Activated CD8-positive, alpha-beta T cell treated with anti-CD3 and anti-CD28 coated beads for 36 hours (primary cell): Measurements from ENCODE around the gene CAMTA1. TPM values are rescaled to one million over a fixed set of nuclear protein-coding genes. Genes with fewer than 3 reads are reported as not detected.

ENCODE experiments used
- ATAC-seq: fragments of 200-7000 bp; cut with Tn5 transposase; one replicate; pipeline ENCODE4 v1.10.0; 2021; ENCODE audit warnings: mild to moderate bottlenecking, moderate library complexity
- CTCF ChIA-PET: fragments of 350-600 bp; sonication (Branson Sonifier 250); formaldehyde crosslinking; loops from one replicate; lab custom pipeline; 2021; ENCODE audit warnings: antibody characterized with exemption; lab: Charles Lee
- POLR2A ChIA-PET: fragments of 350-600 bp; sonication (Branson Sonifier 250); formaldehyde crosslinking; loops from one replicate; lab custom pipeline; 2021; ENCODE audit warnings: antibody characterized with exemption; lab: Charles Lee
- DNase-seq: peaks from one replicate; pipeline ENCODE4 v3.0.0-alpha.2; 2020
- H3K27ac Mint-ChIP-seq: one replicate; pipeline ENCODE4 v1.8.0; 2021; ENCODE audit warnings: mild to moderate bottlenecking, mixed read lengths
- H3K27me3 Mint-ChIP-seq: one replicate; pipeline ENCODE4 v1.8.0; 2021; ENCODE audit warnings: mixed read lengths
- H3K36me3 Mint-ChIP-seq: one replicate; pipeline ENCODE4 v1.8.0; 2021; ENCODE audit warnings: low read depth, mixed read lengths
- H3K4me1 Mint-ChIP-seq: one replicate; pipeline ENCODE4 v1.8.0; 2021; ENCODE audit warnings: low read depth, mixed read lengths
- H3K4me3 Mint-ChIP-seq: one replicate; pipeline ENCODE4 v1.8.0; 2021; ENCODE audit warnings: mild to moderate bottlenecking, moderate library complexity, mixed read lengths
- H3K9me3 Mint-ChIP-seq: one replicate; pipeline ENCODE4 v1.8.0; 2021; ENCODE audit warnings: mixed read lengths
- intact Hi-C: fragments of 100-400 bp; cut with micrococcal nuclease; formaldehyde crosslinking; loops from one replicate; pipeline ENCODE4 v1.10.0; 2022
- total RNA-seq, 2 experiments: library from RNA; stranded (reverse); gene quantifications; one replicate each; pipeline ENCODE4 v1.2.3, GENCODE V29; 2021
- TF ChIP-seq, protein P1 (sequence below): fragments of 200-600 bp; IDR thresholded peaks from one replicate; pipeline ENCODE4 v1.8.0; 2022; ENCODE audit warnings: antibody characterized with exemption, mild to moderate bottlenecking

CAMTA1 gene
- total RNA-seq, 2 experiments from 2014 or later, result 67.7 to 70.9 TPM

DNA sequence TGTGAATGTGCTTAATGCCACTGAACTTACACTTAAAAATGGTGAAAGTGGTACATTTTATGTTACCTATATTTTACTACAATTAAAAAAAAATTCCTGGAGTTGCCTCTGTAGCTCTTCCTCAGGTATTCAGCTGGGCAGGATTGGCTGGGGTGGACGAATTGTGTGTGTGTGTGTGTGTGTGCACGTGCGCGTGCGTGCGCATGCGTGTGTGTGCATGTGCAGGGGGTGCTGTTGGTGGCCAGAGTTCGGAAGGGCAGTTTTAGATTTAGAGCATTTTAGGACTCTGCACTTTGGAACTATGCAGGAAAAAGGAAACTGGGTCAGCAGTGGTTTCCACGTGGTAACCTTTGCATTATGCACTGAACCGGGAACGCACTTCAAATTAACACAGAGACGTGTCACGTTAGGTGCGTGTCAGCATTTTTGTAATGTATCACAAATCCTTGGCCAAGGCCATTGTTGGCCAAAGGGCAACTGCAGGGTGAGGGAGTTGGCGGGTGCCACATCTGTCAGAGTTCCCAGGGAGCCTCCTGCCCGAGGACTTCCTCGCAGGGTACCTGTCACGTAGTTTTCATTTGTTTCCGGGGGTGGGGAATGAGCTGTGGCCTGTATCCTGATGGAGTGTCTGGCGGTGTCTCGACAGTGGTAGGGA lies 312.8 kb downstream of the CAMTA1 start:
- TF ChIP-seq, protein P1, sequence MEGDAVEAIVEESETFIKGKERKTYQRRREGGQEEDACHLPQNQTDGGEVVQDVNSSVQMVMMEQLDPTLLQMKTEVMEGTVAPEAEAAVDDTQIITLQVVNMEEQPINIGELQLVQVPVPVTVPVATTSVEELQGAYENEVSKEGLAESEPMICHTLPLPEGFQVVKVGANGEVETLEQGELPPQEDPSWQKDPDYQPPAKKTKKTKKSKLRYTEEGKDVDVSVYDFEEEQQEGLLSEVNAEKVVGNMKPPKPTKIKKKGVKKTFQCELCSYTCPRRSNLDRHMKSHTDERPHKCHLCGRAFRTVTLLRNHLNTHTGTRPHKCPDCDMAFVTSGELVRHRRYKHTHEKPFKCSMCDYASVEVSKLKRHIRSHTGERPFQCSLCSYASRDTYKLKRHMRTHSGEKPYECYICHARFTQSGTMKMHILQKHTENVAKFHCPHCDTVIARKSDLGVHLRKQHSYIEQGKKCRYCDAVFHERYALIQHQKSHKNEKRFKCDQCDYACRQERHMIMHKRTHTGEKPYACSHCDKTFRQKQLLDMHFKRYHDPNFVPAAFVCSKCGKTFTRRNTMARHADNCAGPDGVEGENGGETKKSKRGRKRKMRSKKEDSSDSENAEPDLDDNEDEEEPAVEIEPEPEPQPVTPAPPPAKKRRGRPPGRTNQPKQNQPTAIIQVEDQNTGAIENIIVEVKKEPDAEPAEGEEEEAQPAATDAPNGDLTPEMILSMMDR, result no peak
- ATAC-seq (no peak), DNase-seq (no peak)
- Mint-ChIP-seq H3K27me3 (peaks cover 13% of the 10 kb centered on the region), H3K4me3 (no peak overlapping the region), H3K27ac (no peak overlapping the region), H3K36me3 (no peaks in the 10 kb centered on the region), H3K9me3 (no peaks in the 10 kb centered on the region), H3K4me1 (no peaks in the 10 kb centered on the region)
- intact Hi-C loops, result no loop called here
- ChIA-PET CTCF (no interaction called here), POLR2A (no interaction called here)

DNA sequence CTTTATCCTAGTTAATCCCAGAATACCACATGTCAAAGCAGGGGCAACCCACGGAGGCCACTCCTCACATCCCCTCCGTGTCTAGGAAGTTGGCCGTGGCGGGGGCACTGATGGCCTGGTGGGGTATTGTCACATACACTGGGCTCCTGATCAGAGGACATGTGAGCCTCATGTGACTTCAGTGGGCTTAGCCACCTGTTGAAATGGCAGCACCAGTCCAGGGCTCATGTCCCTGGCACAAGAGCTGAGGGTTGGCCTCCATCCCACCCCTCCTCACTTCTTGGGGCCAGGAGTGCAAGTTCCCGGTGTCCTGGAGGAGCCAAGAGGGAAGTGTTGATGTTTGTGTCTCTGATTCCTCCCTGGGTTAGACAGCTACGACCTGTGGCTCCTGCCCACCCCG lies 313.4 kb downstream of the CAMTA1 start:
- Mint-ChIP-seq H3K4me3 (no peak overlapping the region), H3K4me1 (no peaks in the 10 kb centered on the region), H3K27me3 (peaks cover 13% of the 10 kb centered on the region), H3K36me3 (no peaks in the 10 kb centered on the region), H3K9me3 (no peaks in the 10 kb centered on the region), H3K27ac (no peak overlapping the region)
- ChIA-PET POLR2A (no interaction called here), CTCF (interaction anchor here (0.9 kb wide), 1 partner anchor 27 kb away, joined by 3 read pairs; no protein-coding TSS in a partner anchor)
- TF ChIP-seq, protein P1, result no peak
- ATAC-seq (no peak), DNase-seq (no peak)
- intact Hi-C loops, result no loop called here

DNA sequence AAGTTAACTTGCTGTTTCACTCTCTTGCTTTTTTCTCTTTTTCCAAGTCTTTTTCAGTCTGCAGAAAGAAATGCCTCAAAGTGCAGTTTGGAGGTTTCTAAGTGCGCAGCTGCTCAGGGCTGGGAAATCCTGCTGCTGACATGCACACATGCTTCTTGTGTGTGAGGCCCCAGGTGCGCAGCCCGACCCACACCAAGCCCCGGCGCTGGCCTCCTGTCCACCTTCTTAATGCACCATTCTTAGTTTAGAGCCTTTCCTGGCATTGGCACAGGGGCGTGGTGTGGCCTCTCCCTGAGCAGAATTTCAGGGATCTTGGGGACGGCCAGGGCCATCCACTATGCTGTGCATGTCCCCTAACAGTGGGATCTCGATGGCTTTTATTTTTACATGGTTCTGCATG lies 315.2 kb downstream of the CAMTA1 start:
- Mint-ChIP-seq H3K9me3 (no peaks in the 10 kb centered on the region), H3K4me3 (no peak overlapping the region), H3K4me1 (no peaks in the 10 kb centered on the region), H3K36me3 (no peaks in the 10 kb centered on the region), H3K27ac (no peak overlapping the region), H3K27me3 (peaks cover 12% of the 10 kb centered on the region)
- ATAC-seq (no peak), DNase-seq (no peak)
- intact Hi-C loops, result no loop called here
- POLR2A ChIA-PET, result no interaction called here
- TF ChIP-seq, protein P1, result no peak
- CTCF ChIA-PET, result no interaction called here

DNA sequence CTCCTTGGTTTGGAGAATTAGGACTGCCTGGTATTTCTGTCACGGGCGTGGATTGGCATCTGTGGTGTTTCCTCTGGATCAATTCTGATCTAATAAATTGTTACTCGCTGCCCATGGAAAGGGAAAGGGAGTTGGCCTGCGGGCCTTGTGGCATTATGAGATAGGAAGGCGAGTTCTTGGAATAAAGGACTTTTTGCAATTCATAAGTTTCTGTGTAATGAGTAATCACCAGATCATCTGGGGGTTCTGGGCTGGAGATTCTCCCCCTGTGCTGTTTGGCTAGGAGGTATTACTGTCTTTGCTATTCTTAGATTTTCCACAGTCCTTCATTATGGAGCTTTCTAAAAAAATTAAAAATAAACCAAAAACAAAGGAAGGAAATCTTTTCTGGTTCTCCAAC lies 315.9 kb downstream of the CAMTA1 start:
- H3K4me1 Mint-ChIP-seq, result no peaks in the 10 kb centered on the region
- H3K9me3 Mint-ChIP-seq, result no peaks in the 10 kb centered on the region
- no peak overlapping the region for H3K4me3 Mint-ChIP-seq
- intact Hi-C loops, result no loop called here
- POLR2A ChIA-PET, result interaction anchor here (1.0 kb wide), 1 partner anchor 519 kb away, joined by 4 read pairs; no protein-coding TSS in a partner anchor
- H3K27ac Mint-ChIP-seq, result no peak overlapping the region
- H3K27me3 Mint-ChIP-seq, result peaks cover 11% of the 10 kb centered on the region
- TF ChIP-seq, protein P1, result no peak
- no peaks in the 10 kb centered on the region for H3K36me3 Mint-ChIP-seq
- DNase-seq (no peak), ATAC-seq (no peak)
- CTCF ChIA-PET, result no interaction called here

DNA sequence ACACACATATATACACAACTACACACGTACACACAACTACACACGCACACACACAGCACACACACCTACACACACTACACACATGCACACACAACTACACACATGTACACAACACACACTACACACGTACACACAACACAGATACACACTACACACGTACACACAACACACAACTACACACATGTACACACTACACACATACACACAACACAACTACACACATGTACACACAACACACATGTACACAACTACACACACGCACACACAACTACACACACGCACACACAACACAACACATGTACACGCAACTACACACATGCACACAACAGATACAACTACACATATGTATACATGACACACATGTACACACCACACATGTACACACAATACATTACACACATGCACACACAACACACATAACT lies 318.1 kb downstream of the CAMTA1 start:
- TF ChIP-seq, protein P1, result no peak
- DNase-seq (no peak), ATAC-seq (no peak)
- Mint-ChIP-seq H3K36me3 (no peaks in the 10 kb centered on the region), H3K9me3 (no peaks in the 10 kb centered on the region), H3K27ac (no peak overlapping the region), H3K4me3 (no peak overlapping the region), H3K27me3 (peaks cover 3% of the 10 kb centered on the region), H3K4me1 (no peaks in the 10 kb centered on the region)
- intact Hi-C loops, result no loop called here
- CTCF ChIA-PET, result no interaction called here
- POLR2A ChIA-PET, result no interaction called here
